Measurements from ENCODE around the gene PGAP1.

Gene PGAP1

GRCh38 chr2:196966061-196966460 lies 39.6 kb upstream of the PGAP1 start:
- TF ChIP-seq CTCF (conservative IDR thresholded peaks at IDR 0.05), result no peak
- H3K27ac ChIP-seq, result no peak overlapping the region

GRCh38 chr2:196965651-196966050 lies 39.1 kb upstream of the PGAP1 start:
- H3K27ac ChIP-seq, result no peak overlapping the region
- no peak for TF ChIP-seq CTCF (conservative IDR thresholded peaks at IDR 0.05)

GRCh38 chr2:196963961-196964360 lies 37.5 kb upstream of the PGAP1 start:
- H3K27ac ChIP-seq, result no peak overlapping the region
- no peak for TF ChIP-seq CTCF (conservative IDR thresholded peaks at IDR 0.05)

GRCh38 chr2:196963043-196963442 lies 36.5 kb upstream of the PGAP1 start:
- TF ChIP-seq CTCF (conservative IDR thresholded peaks at IDR 0.05), result no peak
- H3K27ac ChIP-seq, result no peak overlapping the region

- no peak for TF ChIP-seq CTCF (conservative IDR thresholded peaks at IDR 0.05)
Observed at GRCh38 chr2:196962325-196962724, 35.8 kb upstream of the PGAP1 start.

GRCh38 chr2:196961889-196962288 lies 35.4 kb upstream of the PGAP1 start:
- no peak overlapping the region for H3K27ac ChIP-seq
- no peak for TF ChIP-seq CTCF (conservative IDR thresholded peaks at IDR 0.05)

More at GRCh38 chr2:196962325-196962724, 35.8 kb upstream of the PGAP1 start:
- no peak overlapping the region for H3K27ac ChIP-seq

GRCh38 chr2:196959734-196960338 lies 33.3 kb upstream of the PGAP1 start:
- no peak overlapping the region for H3K27ac ChIP-seq
- no peak for TF ChIP-seq CTCF (conservative IDR thresholded peaks at IDR 0.05)
